ENCODE results near the gene UNC45A. TPM values are rescaled to one million over a fixed set of nuclear protein-coding genes. Genes with fewer than 3 reads are reported as not detected.

Gene UNC45A
- polyA plus RNA-seq, 3 donors from 2014 or later: 54.9 to 74.4 (median 59.3) TPM

DNA sequence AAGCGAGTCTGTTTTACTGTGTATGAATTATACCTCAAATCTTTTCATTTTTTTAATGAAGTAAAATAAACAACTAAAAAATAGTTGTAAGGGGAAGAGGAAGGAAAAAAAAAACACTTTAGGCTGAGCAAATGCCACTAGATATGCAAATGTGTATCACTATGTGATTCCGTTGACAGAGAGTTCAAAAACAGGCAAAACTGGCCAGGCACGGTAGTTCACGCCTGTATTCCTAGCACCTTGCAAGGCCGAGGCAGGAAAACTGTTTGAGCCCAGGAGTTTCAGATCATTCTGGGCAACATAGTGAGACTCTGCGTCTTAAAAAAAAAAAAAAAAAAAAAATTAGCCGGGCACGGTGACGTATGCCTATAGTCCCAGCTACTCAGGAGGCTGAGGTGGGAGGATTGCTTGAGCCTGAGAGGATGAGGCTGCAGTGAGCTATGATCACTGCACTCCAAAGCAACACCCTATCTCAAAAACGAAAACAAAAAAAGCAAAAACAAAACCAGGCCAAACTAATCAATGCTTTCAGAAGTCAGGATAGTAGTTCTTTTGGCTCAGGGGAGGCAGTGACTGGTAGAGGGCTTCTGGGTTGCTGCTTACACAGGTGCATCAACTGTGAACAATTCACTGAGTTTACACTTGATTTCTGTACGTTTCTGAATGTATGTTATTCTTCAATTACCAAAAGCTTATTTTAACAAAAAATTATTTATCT, 51.9 kb downstream of the UNC45A start:
- peak overlapping the region in 1 of 6 donors; percentile 49 for H3K27ac Mint-ChIP-seq
- H3K4me3 Mint-ChIP-seq: no peak overlapping the region
- peaks cover 9 to 15% of the 10 kb centered on the region in 2 donors for H3K4me1 Mint-ChIP-seq
- peaks cover 0 to 2% (median 0%) of the 10 kb centered on the region in 3 donors for H3K27me3 Mint-ChIP-seq (ENCODE audit: low read depth in 3 of 3)
- peaks cover 0 to 2% (median 0%) of the 10 kb centered on the region in 6 donors for H3K9me3 Mint-ChIP-seq
- no peaks in the 10 kb centered on the region for H3K36me3 Mint-ChIP-seq
- no peak for DNase-seq

DNA sequence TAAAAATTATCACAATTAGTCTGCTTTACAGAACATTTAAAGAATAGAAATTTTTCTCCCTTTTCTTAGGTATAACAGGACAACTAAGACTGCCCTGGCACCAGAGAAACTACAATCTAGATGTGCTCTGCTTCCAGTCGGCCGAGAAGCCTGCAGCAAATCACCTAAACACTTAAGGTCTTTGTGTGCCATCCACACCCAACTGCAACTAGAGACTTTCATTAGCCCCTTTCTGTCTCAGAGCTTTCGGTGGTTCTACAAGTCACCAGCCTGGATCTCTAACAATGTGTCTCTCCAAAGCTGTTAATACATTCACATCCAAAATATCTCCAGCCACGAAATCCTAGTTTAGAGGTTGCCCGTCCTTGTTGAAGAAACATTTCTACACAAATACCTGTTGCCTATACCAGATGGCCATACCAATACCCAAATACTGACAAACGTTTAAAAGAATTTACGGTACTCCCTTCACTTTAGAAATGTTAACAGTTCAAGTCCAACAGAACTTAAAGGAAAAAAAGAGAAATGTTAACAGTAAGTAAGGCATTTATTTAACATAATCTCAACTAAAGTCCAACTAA, 52.6 kb downstream of the UNC45A start:
- H3K27me3 Mint-ChIP-seq (ENCODE audit: low read depth in 3 of 3): peaks cover 0 to 2% (median 0%) of the 10 kb centered on the region in 3 donors
- no peak for DNase-seq
- H3K4me1 Mint-ChIP-seq: peaks cover 7 to 15% of the 10 kb centered on the region in 2 donors
- no peak overlapping the region for H3K4me3 Mint-ChIP-seq
- peaks cover 0 to 2% (median 0%) of the 10 kb centered on the region in 6 donors for H3K9me3 Mint-ChIP-seq
- H3K27ac Mint-ChIP-seq: no peak overlapping the region
- H3K36me3 Mint-ChIP-seq: no peaks in the 10 kb centered on the region

DNA sequence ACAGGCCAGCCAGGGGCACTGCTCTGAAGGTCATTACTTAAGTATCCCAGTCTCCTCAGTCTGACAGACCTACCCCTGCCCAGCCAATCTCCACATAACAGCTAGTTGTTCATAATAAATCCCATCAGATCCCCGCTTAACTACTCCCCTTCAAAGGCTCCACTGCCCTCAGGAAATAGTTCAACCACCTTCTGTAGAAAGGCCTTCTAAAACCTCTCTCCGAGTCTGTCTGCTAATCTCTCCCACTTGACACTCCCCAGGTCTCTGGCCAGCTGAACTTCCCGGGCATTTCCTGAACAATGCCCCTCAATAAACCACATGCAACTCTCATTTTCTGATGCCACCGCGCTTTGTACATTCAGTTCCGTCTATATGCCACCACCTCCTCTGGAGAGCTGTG, 53.2 kb downstream of the UNC45A start:
- no peaks in the 10 kb centered on the region for H3K36me3 Mint-ChIP-seq
- peaks cover 0 to 2% (median 0%) of the 10 kb centered on the region in 3 donors for H3K27me3 Mint-ChIP-seq (ENCODE audit: low read depth in 3 of 3)
- H3K4me3 Mint-ChIP-seq: peak overlapping the region in 4 of 5 donors; percentile 3 to 42 (median 11)
- H3K9me3 Mint-ChIP-seq: peaks cover 0 to 2% (median 0%) of the 10 kb centered on the region in 6 donors
- peaks cover 8 to 12% of the 10 kb centered on the region in 2 donors for H3K4me1 Mint-ChIP-seq
- peak overlapping the region in 4 of 6 donors; percentile 3 to 54 (median 22) for H3K27ac Mint-ChIP-seq
- no peak for DNase-seq

- no peak overlapping the region for H3K4me3 Mint-ChIP-seq
- peak overlapping the region in 1 of 6 donors; percentile 3 for H3K27ac Mint-ChIP-seq
- peaks cover 13 to 18% of the 10 kb centered on the region in 2 donors for H3K4me1 Mint-ChIP-seq
- H3K9me3 Mint-ChIP-seq: peaks cover 0 to 2% (median 0%) of the 10 kb centered on the region in 6 donors
- peaks cover 0 to 3% (median 0%) of the 10 kb centered on the region in 3 donors for H3K27me3 Mint-ChIP-seq (ENCODE audit: low read depth in 3 of 3)
- H3K36me3 Mint-ChIP-seq: no peaks in the 10 kb centered on the region
- DNase-seq: no peak
Observed at GRCh38 chr15:90989040-90989768, 54.1 kb downstream of the UNC45A start.

DNA sequence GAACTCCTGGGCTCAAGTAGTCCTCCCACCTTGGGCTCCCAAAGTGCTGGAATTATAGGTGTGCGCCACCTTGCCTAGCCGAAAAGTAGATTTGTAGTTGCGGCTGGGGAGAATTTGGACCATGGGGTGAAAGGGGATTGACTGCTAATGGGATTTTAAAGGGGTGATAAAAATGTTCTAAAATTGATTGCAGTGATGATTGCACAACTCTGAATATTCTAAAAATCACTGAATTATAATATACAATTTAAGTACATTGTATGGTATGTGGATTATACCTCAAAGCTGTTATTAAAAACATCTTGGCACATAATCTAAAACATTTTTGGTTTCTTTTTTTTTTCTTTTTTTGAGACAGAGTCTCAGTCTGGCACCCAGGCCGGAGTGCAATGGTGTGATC, 55.4 kb downstream of the UNC45A start:
- no peak overlapping the region for H3K4me3 Mint-ChIP-seq

DNA sequence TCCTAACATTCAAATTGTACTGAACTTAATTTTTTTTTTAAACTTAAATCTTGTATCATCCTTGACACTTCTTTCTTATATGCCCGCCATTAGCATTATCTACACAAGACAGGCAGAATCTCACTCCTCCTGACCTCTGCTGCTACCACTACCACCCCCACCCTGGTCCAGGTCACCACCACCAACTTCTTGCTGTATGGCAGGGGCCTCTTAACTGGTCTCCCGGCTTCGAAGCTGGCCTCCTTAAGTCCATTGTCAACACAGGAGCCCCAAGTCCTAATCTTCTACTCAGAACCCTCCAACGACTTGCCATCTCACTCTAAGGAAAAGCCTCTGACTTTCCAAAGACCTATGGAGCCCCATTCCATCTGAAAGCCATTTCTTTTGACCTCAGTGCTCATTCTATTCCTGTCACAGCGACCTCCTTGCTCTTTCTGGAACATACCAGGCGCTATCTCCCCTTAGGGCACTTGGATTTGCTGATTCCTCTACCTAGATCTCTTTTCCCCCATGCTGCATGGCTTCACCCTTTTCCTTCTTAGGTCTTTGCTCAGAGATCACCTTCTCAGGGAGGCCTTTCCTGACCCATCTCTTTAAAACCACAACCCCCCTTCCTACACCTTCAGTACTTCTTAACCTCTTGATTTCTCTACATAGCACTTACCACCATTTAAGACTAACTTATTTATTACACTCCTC, 56.7 kb downstream of the UNC45A start:
- H3K36me3 Mint-ChIP-seq: no peaks in the 10 kb centered on the region
- H3K27ac Mint-ChIP-seq: peak overlapping the region in 2 of 6 donors; percentile 48 to 51
- peaks cover 0 to 8% (median 0%) of the 10 kb centered on the region in 3 donors for H3K27me3 Mint-ChIP-seq (ENCODE audit: low read depth in 3 of 3)
- H3K4me3 Mint-ChIP-seq: peak overlapping the region in 1 of 5 donors; percentile 15
- peaks cover 24 to 32% of the 10 kb centered on the region in 2 donors for H3K4me1 Mint-ChIP-seq
- H3K9me3 Mint-ChIP-seq: peaks cover 0 to 2% (median 0%) of the 10 kb centered on the region in 6 donors
- no peak for DNase-seq

More for the DNA sequence above, 55.4 kb downstream of the UNC45A start:
- DNase-seq: no peak
- H3K27ac Mint-ChIP-seq: no peak overlapping the region
- peaks cover 0 to 8% (median 0%) of the 10 kb centered on the region in 3 donors for H3K27me3 Mint-ChIP-seq (ENCODE audit: low read depth in 3 of 3)
- H3K9me3 Mint-ChIP-seq: peaks cover 0 to 2% (median 0%) of the 10 kb centered on the region in 6 donors
- H3K4me1 Mint-ChIP-seq: peaks cover 23 to 29% of the 10 kb centered on the region in 2 donors
- H3K36me3 Mint-ChIP-seq: no peaks in the 10 kb centered on the region

DNA sequence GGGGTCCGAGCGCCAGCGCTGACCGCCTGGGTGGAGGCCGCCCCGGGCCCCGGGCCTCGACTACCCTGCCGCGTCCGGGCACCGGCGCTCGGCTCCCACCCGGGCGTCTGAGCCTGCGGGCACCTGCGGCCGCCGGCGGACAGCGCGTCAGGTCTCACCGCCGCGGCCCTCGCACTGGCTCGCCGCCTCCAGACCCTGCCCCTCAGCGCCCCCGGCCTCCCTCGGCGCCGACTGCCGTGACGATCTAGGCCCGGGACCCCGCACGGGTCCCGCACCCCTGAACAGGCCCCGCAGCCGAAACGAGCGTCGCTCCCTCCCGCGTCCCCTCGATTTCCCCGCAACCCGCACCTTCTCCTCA, 59.0 kb downstream of the UNC45A start:
- peaks cover 19 to 24% of the 10 kb centered on the region in 2 donors for H3K4me1 Mint-ChIP-seq
- H3K4me3 Mint-ChIP-seq: peak overlapping the region; percentile 98 to 99 (median 99)
- no peak for DNase-seq
- peaks cover 0 to 2% (median 0%) of the 10 kb centered on the region in 6 donors for H3K9me3 Mint-ChIP-seq
- peaks cover 0 to 6% (median 5%) of the 10 kb centered on the region in 3 donors for H3K36me3 Mint-ChIP-seq
- H3K27ac Mint-ChIP-seq: peak overlapping the region; percentile 94 to 98 (median 97)
- H3K27me3 Mint-ChIP-seq (ENCODE audit: low read depth in 3 of 3): peaks cover 0 to 8% (median 0%) of the 10 kb centered on the region in 3 donors

GRCh38 chr15:90994417-90995311, 59.6 kb downstream of the UNC45A start, which contains the start of gene PRC1:
Gene PRC1, minus strand, starts transcription at chr15:90994535. Its CDS starts 118 bp downstream, at chr15:90994417.
- Mint-ChIP-seq H3K27me3 (ENCODE audit: low read depth in 3 of 3) (peaks cover 0 to 6% (median 0%) of the 10 kb centered on the region in 3 donors), H3K4me3 (peak within 1 kb of the TSS; percentile 98 to 99 (median 99)), H3K9me3 (peaks cover 0 to 2% (median 0%) of the 10 kb centered on the region in 6 donors), H3K27ac (peak within 1 kb of the TSS; percentile 94 to 98 (median 97)), H3K36me3 (peaks cover 0 to 8% (median 6%) of the 10 kb centered on the region in 3 donors), H3K4me1 (peaks cover 19 to 24% of the 10 kb centered on the region in 2 donors)
- peak; percentile 96 for DNase-seq

DNA sequence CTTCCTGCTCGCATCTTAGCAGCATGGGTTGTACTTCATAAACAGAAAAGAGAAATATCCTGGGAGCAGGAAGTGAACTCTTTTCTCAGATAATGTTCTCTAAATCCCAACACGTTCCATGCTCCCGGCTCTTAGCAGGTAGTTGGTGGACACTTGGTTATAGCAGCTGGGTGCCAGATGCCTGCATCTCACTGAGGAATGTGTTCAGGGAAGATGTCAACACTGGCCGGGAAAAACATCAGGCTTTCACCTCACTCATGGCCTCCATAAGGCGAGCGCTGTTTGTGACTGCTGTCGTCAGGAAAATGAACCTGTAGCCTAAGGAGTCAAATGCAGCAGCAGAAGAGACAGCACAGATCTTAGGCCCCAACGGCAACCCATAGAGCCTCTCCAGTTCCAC, 63.7 kb downstream of the UNC45A start:
- H3K36me3 Mint-ChIP-seq: peaks cover 13 to 31% (median 16%) of the 10 kb centered on the region in 3 donors
- H3K9me3 Mint-ChIP-seq: no peaks in the 10 kb centered on the region
- peaks cover 12 to 16% of the 10 kb centered on the region in 2 donors for H3K4me1 Mint-ChIP-seq
- peak overlapping the region in 3 of 6 donors; percentile 2 to 39 (median 35) for H3K27ac Mint-ChIP-seq
- no peak overlapping the region for H3K4me3 Mint-ChIP-seq
- peaks cover 0 to 6% (median 0%) of the 10 kb centered on the region in 3 donors for H3K27me3 Mint-ChIP-seq (ENCODE audit: low read depth in 3 of 3)
- DNase-seq: no peak

DNA sequence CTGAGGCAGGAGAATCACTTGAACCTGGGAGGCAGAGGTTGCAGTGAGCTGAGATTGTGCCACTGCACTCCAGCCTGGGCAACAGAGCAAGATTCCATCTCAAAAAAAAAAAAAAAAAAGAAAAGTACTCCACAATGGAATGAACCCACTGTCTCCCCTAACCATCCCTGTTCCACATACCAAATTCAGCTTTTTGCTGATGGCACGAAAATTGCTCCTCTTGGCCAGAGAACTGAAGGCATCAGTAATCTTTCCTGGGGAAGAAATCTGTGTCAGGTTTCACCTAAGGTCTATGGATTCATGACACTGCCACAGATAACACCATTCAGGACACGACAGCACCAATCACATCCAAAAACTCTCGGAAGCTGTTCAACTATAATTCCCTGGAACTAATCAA, 66.1 kb downstream of the UNC45A start:
- Mint-ChIP-seq H3K27ac (no peak overlapping the region), H3K9me3 (no peaks in the 10 kb centered on the region), H3K27me3 (ENCODE audit: low read depth in 3 of 3) (peaks cover 0 to 1% (median 0%) of the 10 kb centered on the region in 3 donors), H3K4me1 (no peaks in the 10 kb centered on the region), H3K36me3 (peaks cover 13 to 43% (median 16%) of the 10 kb centered on the region in 3 donors), H3K4me3 (no peak overlapping the region)
- no peak for DNase-seq

Data from immature natural killer cell (primary cell).